Measurements from ENCODE around the gene FHIT.

DNA sequence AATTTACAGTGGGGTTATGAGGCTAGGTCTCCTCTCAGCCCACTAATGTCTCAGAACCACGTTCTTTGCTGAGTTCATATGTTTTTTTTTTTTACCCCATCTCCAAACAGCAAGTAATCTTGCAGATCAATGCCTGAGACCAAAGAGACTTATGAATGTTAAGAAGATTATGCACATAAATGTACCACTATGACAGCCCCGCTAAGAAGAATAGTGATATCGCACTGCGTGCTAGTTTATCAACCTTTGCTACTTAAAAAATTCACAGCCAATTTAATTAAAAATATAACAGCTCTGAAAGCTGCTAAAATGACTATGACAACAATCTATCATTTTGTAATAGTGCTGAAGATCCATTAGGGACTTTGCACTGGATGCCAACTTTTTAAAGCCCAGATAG lies 1462.5 kb downstream of the FHIT start:
- no peak for TF ChIP-seq YY1 (IDR thresholded peaks at IDR 0.05; ENCODE audit: insufficient read depth, insufficient read length)
- TF ChIP-seq ZNF274 (IDR thresholded peaks at IDR 0.05; ENCODE audit: low read depth, low read length) = no peak
